ENCODE measurements around the gene AHRR. TPM values are rescaled to one million over a fixed set of nuclear protein-coding genes. Genes with fewer than 3 reads are reported as not detected.
"Not testable (repeated sequence)": the region's sequence is repeated elsewhere in the genome, so short reads cannot be mapped to it uniquely, and the experiment has no call there.

The AHRR gene
- total RNA-seq, 1 donor from 2014 or later = 0.81 TPM

GRCh38 chr5:479566-480319 lies 158.2 kb downstream of the AHRR start:
- DNase-seq (ENCODE audit: low spot score) (no peak), ATAC-seq (no peak)

DNA sequence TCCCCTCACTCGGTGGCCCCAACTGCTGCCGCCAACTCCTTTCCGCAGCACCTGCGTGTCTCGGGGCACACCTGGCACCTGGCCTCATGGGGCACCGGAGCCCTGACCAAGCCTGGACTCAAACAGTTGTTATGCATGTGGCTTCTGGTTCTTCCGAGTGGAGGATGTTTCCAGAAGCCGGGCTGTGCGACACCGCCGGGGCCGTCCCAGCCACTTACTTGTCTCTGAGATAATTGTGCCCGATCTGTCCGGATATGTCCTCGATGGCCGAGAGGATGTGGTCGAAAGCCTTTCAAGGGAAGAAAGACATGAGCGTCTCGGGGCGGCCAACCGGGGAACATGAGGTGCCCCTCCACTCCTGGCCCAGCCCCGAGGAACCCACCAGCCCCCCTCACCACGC lies 159.8 kb downstream of the AHRR start:
- DNase-seq (ENCODE audit: low spot score) (no peak), ATAC-seq (no peak)

DNA sequence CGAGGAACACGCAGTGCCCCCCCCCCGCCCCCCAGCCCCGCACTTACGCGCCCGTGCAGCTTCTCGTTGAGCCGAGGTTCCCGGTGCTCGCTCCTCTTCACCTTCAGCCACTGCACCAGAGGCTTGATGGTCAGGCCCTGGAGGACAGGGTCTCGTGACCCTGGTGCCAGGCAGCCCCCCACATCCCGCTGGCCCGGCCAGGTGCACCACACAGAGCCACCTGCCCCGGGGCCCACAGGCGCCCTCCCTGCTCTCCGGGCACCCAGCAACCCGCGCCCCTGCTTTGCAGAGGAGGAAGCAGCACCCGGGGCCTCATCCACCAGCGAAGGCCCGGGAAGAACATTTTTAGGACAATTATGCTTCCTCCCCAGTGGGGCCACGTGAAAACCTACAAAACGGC lies 160.5 kb downstream of the AHRR start:
- ATAC-seq = no peak
- DNase-seq (ENCODE audit: low spot score) = no peak

GRCh38 chr5:482506-482905 lies 161.0 kb downstream of the AHRR start:
- no peak for ATAC-seq
- no peak for DNase-seq (ENCODE audit: low spot score)

DNA sequence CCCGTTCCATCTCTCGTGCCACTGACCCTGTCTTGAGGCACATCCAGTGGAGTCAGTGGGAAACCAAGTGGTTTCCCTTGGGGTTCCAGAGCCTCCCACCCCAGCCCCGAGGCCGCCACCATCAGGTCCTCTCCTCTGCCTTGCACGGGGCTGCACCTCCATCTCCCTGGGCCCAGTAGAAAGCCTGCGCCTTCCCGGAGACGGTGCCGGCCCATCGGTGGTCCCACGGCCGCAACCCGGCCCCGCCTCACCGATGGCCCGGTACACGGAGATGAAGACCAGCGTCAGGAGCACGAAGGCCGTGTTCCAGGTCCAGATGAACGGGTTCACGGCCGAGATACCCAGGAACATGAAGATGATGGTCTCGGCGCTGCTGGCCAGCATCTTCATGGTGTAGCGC lies 161.5 kb downstream of the AHRR start:
- DNase-seq (ENCODE audit: low spot score) (no peak), ATAC-seq (no peak)

DNA sequence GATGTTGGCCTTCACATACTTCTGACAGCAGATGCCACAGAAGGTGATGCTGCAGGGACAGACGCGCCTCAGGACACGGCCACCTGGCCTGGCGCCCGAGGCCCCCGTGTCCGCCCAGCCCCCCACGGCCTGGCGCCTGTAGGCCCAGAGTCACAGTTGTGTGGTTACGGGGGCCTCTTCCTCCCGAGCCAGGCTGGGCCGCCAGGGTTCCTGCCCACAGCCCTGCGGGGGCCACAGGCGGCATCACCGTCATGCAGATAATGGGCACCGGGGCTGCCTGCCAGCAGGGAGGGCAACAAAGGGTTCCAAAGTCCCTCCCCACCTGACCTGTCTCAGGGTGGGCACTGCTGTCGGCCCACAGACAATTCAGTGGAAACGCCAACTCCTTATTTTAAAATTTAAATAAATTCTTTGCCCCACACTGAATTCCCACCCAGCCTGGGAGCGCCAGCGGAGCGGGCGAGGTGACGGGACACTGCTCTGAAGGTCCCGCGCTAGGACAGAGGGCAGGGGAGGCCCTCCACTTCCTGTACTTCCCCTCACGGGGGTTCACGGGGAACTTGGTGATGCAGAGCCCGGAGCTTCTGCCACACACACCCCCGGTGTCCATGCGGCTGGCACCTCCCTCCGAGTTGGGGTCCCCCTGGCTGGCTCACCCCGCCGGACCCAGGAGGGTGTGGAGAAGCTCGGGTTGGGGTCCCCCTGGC lies 162.1 kb downstream of the AHRR start:
- ATAC-seq (no peak), DNase-seq (ENCODE audit: low spot score) (no peak)

- ATAC-seq = no peak
- DNase-seq (ENCODE audit: low spot score) = no peak
Observed at GRCh38 chr5:484556-484955, 163.0 kb downstream of the AHRR start.

GRCh38 chr5:485113-485945 lies 163.8 kb downstream of the AHRR start:
- DNase-seq (ENCODE audit: low spot score) (no peak), ATAC-seq (no peak)

DNA sequence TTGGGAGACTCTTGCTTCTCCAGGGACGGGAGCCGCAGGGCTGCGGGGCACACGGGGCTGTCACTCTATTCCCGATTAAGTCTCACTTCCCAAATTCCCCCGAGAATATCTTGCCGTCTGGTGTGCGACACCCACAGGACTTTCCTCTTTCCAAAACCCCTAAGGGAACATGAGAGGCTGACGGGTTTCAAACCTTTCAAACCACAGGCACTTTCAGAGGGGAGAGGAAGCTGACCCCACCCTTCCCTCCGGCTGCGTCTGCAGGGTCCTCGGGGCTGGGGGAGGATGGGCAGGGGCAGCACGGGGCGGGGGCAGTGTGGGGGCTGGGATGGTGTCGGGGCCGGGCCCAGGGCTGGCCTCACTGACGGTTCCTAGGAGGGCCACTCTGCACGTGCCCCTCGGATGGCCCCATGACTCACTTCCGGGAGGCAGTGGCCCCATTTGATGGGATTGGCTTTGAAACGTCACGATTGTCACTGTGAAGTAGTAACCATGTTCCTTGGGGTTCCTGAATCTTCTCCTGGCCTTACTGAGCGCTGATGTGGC lies 164.5 kb downstream of the AHRR start:
- DNase-seq (ENCODE audit: low spot score) = no peak
- ATAC-seq = no peak

DNA sequence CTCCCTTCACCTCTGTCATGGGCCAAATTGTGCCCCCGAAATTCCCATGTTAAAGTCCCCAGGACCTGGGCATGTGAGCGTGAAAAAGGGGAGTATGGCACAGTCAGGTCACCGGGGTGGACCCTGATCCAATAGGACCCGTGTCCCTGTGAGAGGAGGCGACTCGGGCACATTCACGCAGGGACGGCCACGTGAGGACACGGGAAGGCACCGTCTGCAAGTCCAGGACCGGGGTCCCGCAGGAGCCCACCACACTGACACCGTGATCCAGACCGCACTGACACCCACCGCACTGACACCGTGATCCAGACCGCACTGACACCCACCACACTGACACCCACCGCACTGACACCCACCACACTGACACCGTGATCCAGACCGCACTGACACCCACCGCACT lies 165.1 kb downstream of the AHRR start:
- DNase-seq (ENCODE audit: low spot score); ATAC-seq: not testable (repeated sequence)

Other genes with a start within 250 kb of the AHRR start
- gene PLEKHG4B, start 229.5 kb upstream of the AHRR start, total RNA-seq = 0.25 TPM
- not detected for gene LRRC14B, start 130.2 kb upstream of the AHRR start, total RNA-seq
- gene CCDC127, start 103.6 kb upstream of the AHRR start, total RNA-seq = 3.1 TPM
- 232 TPM for gene SDHA, start 103.4 kb upstream of the AHRR start, total RNA-seq
- gene PDCD6, start 50.1 kb upstream of the AHRR start, total RNA-seq = 37.1 TPM
- 25.7 TPM for gene EXOC3, start 121.5 kb downstream of the AHRR start, total RNA-seq
- 0.81 TPM for gene SLC9A3, start 202.7 kb downstream of the AHRR start, total RNA-seq

Measured in left lobe of liver (tissue), 2 donors.